Activated naive CD8-positive, alpha-beta T cell (primary cell): ENCODE measurements around the gene MSMB.
A peak's percentile ranks its signal among the peaks of the same experiment; 100 is the strongest.

ENCODE experiments used
- H3K27ac Mint-ChIP-seq: one replicate; pipeline ENCODE4 v1.8.0; 2021; ENCODE audit warnings: mixed read lengths
- H3K27me3 Mint-ChIP-seq: one replicate; pipeline ENCODE4 v1.8.0; 2021; ENCODE audit warnings: mixed read lengths
- H3K36me3 Mint-ChIP-seq: one replicate; pipeline ENCODE4 v1.8.0; 2021; ENCODE audit warnings: mixed read lengths
- H3K4me1 Mint-ChIP-seq: one replicate; pipeline ENCODE4 v1.8.0; 2021; ENCODE audit warnings: low read depth, mixed read lengths
- H3K4me3 Mint-ChIP-seq: one replicate; pipeline ENCODE4 v1.8.0; 2021; ENCODE audit warnings: mild to moderate bottlenecking, mixed read lengths
- H3K9me3 Mint-ChIP-seq: one replicate; pipeline ENCODE4 v1.8.0; 2021; ENCODE audit warnings: low read depth, mixed read lengths

The MSMB gene

GRCh38 chr10:46030091-46030937, 15.8 kb downstream of the MSMB start, which contains the start of gene NCOA4:
Gene NCOA4, minus strand, starts transcription at chr10:46030623. Its CDS starts 13,943 bp downstream, at chr10:46016680.
- Mint-ChIP-seq H3K4me1 (peaks cover 48% of the 10 kb centered on the region), H3K4me3 (peak within 1 kb of the TSS; percentile 99), H3K9me3 (no peaks in the 10 kb centered on the region), H3K27me3 (no peaks in the 10 kb centered on the region), H3K36me3 (no peaks in the 10 kb centered on the region), H3K27ac (peak within 1 kb of the TSS; percentile 97)

GRCh38 chr10:46029461-46030030, 16.5 kb downstream of the MSMB start:
- no peaks in the 10 kb centered on the region for H3K27me3 Mint-ChIP-seq
- peak overlapping the region; percentile 99 for H3K4me3 Mint-ChIP-seq
- H3K4me1 Mint-ChIP-seq: peaks cover 55% of the 10 kb centered on the region
- no peaks in the 10 kb centered on the region for H3K36me3 Mint-ChIP-seq
- peak overlapping the region; percentile 97 for H3K27ac Mint-ChIP-seq
- no peaks in the 10 kb centered on the region for H3K9me3 Mint-ChIP-seq

- Mint-ChIP-seq H3K27ac (peak overlapping the region; percentile 97), H3K9me3 (no peaks in the 10 kb centered on the region), H3K27me3 (no peaks in the 10 kb centered on the region), H3K4me1 (peaks cover 63% of the 10 kb centered on the region), H3K36me3 (no peaks in the 10 kb centered on the region), H3K4me3 (peak overlapping the region; percentile 99)
Measured at GRCh38 chr10:46028584-46029460, 17.2 kb downstream of the MSMB start.

- peaks cover 84% of the 10 kb centered on the region for H3K4me1 Mint-ChIP-seq
- H3K36me3 Mint-ChIP-seq: no peaks in the 10 kb centered on the region
- no peaks in the 10 kb centered on the region for H3K9me3 Mint-ChIP-seq
- peak overlapping the region; percentile 17 for H3K4me3 Mint-ChIP-seq
- no peaks in the 10 kb centered on the region for H3K27me3 Mint-ChIP-seq
- H3K27ac Mint-ChIP-seq: no peak overlapping the region
Measured at GRCh38 chr10:46026106-46026505, 20.0 kb downstream of the MSMB start.

- H3K27ac Mint-ChIP-seq: peak overlapping the region; percentile 50
Measured at GRCh38 chr10:46025406-46025805, 20.7 kb downstream of the MSMB start.

GRCh38 chr10:46024948-46025347, 21.1 kb downstream of the MSMB start:
- H3K27me3 Mint-ChIP-seq: no peaks in the 10 kb centered on the region
- no peak overlapping the region for H3K4me3 Mint-ChIP-seq
- H3K36me3 Mint-ChIP-seq: no peaks in the 10 kb centered on the region
- peaks cover 91% of the 10 kb centered on the region for H3K4me1 Mint-ChIP-seq
- H3K9me3 Mint-ChIP-seq: no peaks in the 10 kb centered on the region
- no peak overlapping the region for H3K27ac Mint-ChIP-seq

More at GRCh38 chr10:46025406-46025805, 20.7 kb downstream of the MSMB start:
- Mint-ChIP-seq H3K4me3 (peak overlapping the region; percentile 17), H3K36me3 (no peaks in the 10 kb centered on the region), H3K4me1 (peaks cover 86% of the 10 kb centered on the region), H3K9me3 (no peaks in the 10 kb centered on the region), H3K27me3 (no peaks in the 10 kb centered on the region)

- H3K27me3 Mint-ChIP-seq: no peaks in the 10 kb centered on the region
- peak overlapping the region; percentile 84 for H3K27ac Mint-ChIP-seq
- peak overlapping the region; percentile 86 for H3K4me3 Mint-ChIP-seq
- H3K9me3 Mint-ChIP-seq: no peaks in the 10 kb centered on the region
- H3K36me3 Mint-ChIP-seq: no peaks in the 10 kb centered on the region
- H3K4me1 Mint-ChIP-seq: peaks cover 94% of the 10 kb centered on the region
Measured at GRCh38 chr10:46022978-46023702, 22.9 kb downstream of the MSMB start.

GRCh38 chr10:46020344-46020657, 25.8 kb downstream of the MSMB start:
- Mint-ChIP-seq H3K4me3 (no peak overlapping the region), H3K27me3 (no peaks in the 10 kb centered on the region), H3K9me3 (no peaks in the 10 kb centered on the region), H3K27ac (peak overlapping the region; percentile 89), H3K36me3 (no peaks in the 10 kb centered on the region), H3K4me1 (peaks cover 81% of the 10 kb centered on the region)

- no peaks in the 10 kb centered on the region for H3K9me3 Mint-ChIP-seq
- peak overlapping the region; percentile 89 for H3K27ac Mint-ChIP-seq
- peaks cover under 1% of the 10 kb centered on the region for H3K36me3 Mint-ChIP-seq
- H3K27me3 Mint-ChIP-seq: no peaks in the 10 kb centered on the region
- peak overlapping the region; percentile 71 for H3K4me3 Mint-ChIP-seq
- H3K4me1 Mint-ChIP-seq: peaks cover 76% of the 10 kb centered on the region
Measured at GRCh38 chr10:46019569-46020343, 26.3 kb downstream of the MSMB start.

GRCh38 chr10:46019177-46019528, 26.9 kb downstream of the MSMB start:
- Mint-ChIP-seq H3K27ac (peak overlapping the region; percentile 89), H3K4me1 (peaks cover 74% of the 10 kb centered on the region), H3K27me3 (no peaks in the 10 kb centered on the region), H3K36me3 (peaks cover 3% of the 10 kb centered on the region), H3K9me3 (no peaks in the 10 kb centered on the region), H3K4me3 (peak overlapping the region; percentile 71)

- Mint-ChIP-seq H3K27me3 (no peaks in the 10 kb centered on the region), H3K4me3 (peak overlapping the region; percentile 20), H3K36me3 (peaks cover 3% of the 10 kb centered on the region), H3K9me3 (no peaks in the 10 kb centered on the region), H3K4me1 (peaks cover 68% of the 10 kb centered on the region), H3K27ac (peak overlapping the region; percentile 89)
Measured at GRCh38 chr10:46018453-46019176, 27.5 kb downstream of the MSMB start.

GRCh38 chr10:46017733-46018132, 28.3 kb downstream of the MSMB start:
- peak overlapping the region; percentile 43 for H3K27ac Mint-ChIP-seq

GRCh38 chr10:46016811-46017210, 29.3 kb downstream of the MSMB start:
- Mint-ChIP-seq H3K27me3 (no peaks in the 10 kb centered on the region), H3K36me3 (peaks cover 5% of the 10 kb centered on the region), H3K4me1 (peaks cover 52% of the 10 kb centered on the region), H3K9me3 (no peaks in the 10 kb centered on the region), H3K4me3 (no peak overlapping the region), H3K27ac (peak overlapping the region; percentile 62)

More at GRCh38 chr10:46017733-46018132, 28.3 kb downstream of the MSMB start:
- Mint-ChIP-seq H3K4me3 (no peak overlapping the region), H3K9me3 (no peaks in the 10 kb centered on the region), H3K4me1 (peaks cover 61% of the 10 kb centered on the region), H3K27me3 (no peaks in the 10 kb centered on the region), H3K36me3 (peaks cover 3% of the 10 kb centered on the region)
